SK-N-MC (cell line): ENCODE results near the gene FAM3A.

ENCODE experiments used
- EZH2 ChIP-seq: fragments of 200-600 bp; sonication (generic); IDR thresholded peaks from one replicate; pipeline ENCODE4 v1.6.1; 2017; ENCODE audit warnings: antibody characterized with exemption
- FOXP2 ChIP-seq: optimal IDR thresholded peaks from 2 replicates; pipeline ENCODE3; 2011; ENCODE audit warnings: mild to moderate bottlenecking, moderate library complexity; ENCODE audit not compliant: insufficient read depth; ENCODE audit errors: extremely low read length, control extremely low read depth
- POLR2AphosphoS5 ChIP-seq: IDR thresholded peaks from 2 replicates; pipeline ENCODE4 v1.6.1; 2012; ENCODE audit warnings: mild to moderate bottlenecking, low read depth, low read length, borderline replicate concordance

- TF ChIP-seq POLR2AphosphoS5 (no peak), EZH2 (no peak), FOXP2 (no peak)
Observed at GRCh38 chrX:154481195-154481594, 34.8 kb downstream of the FAM3A start.
